Prostate gland (tissue), 2 donors: ENCODE results near the gene TTC39B.

Source experiments
- POLR2A ChIP-seq: fragments of 450-650 bp; IDR thresholded peaks from one replicate; pipeline ENCODE4 v1.6.1; 2016; ENCODE audit warnings: antibody characterized with exemption, mild to moderate bottlenecking
- POLR2AphosphoS5 ChIP-seq: sonication (generic); formaldehyde crosslinking; IDR thresholded peaks from one replicate; pipeline ENCODE4 v1.6.1; 2017; ENCODE audit warnings: antibody characterized with exemption
- TF ChIP-seq, protein P1 (sequence below), 4 experiments: fragments of 200-600 bp in 2 of 4; fragments of 450-650 bp in 2 of 4; sonication (generic) in 2 of 4; IDR thresholded peaks; 1 replicate in 3 of 4; 2 replicates in 1 of 4; pipeline ENCODE4 v1.5.1; 2016 to 2019; ENCODE audit warnings: antibody characterized with exemption in 4 of 4, mild to moderate bottlenecking in 2 of 4, moderate library complexity in 2 of 4

DNA sequence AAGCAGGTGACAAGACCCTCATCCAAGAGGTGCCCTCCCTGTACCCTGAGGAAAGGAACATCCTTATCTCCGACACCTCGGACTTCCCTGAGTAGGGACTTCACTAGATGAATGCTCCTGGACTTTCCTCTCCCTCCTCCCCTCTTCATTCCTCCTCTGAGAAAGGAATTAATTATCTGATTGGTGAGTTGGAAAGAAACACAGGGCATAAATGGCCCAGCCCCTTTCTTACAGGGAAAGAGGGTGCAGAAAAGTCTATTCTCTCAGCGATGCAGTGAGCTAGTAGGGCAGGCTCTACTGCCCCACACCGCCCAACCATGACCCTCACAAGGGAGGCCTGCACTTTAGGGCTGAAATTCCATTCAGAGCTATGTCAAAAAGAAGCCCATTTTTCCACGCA, 87.5 kb downstream of the TTC39B start:
- TF ChIP-seq, protein P1, sequence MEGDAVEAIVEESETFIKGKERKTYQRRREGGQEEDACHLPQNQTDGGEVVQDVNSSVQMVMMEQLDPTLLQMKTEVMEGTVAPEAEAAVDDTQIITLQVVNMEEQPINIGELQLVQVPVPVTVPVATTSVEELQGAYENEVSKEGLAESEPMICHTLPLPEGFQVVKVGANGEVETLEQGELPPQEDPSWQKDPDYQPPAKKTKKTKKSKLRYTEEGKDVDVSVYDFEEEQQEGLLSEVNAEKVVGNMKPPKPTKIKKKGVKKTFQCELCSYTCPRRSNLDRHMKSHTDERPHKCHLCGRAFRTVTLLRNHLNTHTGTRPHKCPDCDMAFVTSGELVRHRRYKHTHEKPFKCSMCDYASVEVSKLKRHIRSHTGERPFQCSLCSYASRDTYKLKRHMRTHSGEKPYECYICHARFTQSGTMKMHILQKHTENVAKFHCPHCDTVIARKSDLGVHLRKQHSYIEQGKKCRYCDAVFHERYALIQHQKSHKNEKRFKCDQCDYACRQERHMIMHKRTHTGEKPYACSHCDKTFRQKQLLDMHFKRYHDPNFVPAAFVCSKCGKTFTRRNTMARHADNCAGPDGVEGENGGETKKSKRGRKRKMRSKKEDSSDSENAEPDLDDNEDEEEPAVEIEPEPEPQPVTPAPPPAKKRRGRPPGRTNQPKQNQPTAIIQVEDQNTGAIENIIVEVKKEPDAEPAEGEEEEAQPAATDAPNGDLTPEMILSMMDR (IDR thresholded peaks at IDR 0.05): no peak
- TF ChIP-seq POLR2A: no peak
- TF ChIP-seq POLR2AphosphoS5: no peak
